Activated CD8-positive, alpha-beta memory T cell treated with anti-CD3 and anti-CD28 coated beads for 24 hours (primary cell): ENCODE data around the gene ZBTB49.
"Not testable (repeated sequence)": the region's sequence is repeated elsewhere in the genome, so short reads cannot be mapped to it uniquely, and the experiment has no call there.

ENCODE experiments used
- DNase-seq: peaks from one replicate; pipeline ENCODE4 v3.0.0-alpha.2; 2020

The ZBTB49 gene

GRCh38 chr4:4289941-4290850 is at the start of gene ZBTB49, which contains the start of gene LYAR:
Gene ZBTB49, plus strand, starts transcription at chr4:4290251. Its CDS starts 9,695 bp downstream, at chr4:4299946.
Gene LYAR, minus strand, starts transcription at chr4:4290154. Its CDS starts 6,412 bp downstream, at chr4:4283742.
- DNase-seq, result peak; percentile 99

GRCh38 chr4:4245172-4245571 is 44.9 kb upstream of the ZBTB49 start:
- DNase-seq, result no peak

- no peak for DNase-seq
Observed at GRCh38 chr4:4247696-4248028, 42.4 kb upstream of the ZBTB49 start.

DNA sequence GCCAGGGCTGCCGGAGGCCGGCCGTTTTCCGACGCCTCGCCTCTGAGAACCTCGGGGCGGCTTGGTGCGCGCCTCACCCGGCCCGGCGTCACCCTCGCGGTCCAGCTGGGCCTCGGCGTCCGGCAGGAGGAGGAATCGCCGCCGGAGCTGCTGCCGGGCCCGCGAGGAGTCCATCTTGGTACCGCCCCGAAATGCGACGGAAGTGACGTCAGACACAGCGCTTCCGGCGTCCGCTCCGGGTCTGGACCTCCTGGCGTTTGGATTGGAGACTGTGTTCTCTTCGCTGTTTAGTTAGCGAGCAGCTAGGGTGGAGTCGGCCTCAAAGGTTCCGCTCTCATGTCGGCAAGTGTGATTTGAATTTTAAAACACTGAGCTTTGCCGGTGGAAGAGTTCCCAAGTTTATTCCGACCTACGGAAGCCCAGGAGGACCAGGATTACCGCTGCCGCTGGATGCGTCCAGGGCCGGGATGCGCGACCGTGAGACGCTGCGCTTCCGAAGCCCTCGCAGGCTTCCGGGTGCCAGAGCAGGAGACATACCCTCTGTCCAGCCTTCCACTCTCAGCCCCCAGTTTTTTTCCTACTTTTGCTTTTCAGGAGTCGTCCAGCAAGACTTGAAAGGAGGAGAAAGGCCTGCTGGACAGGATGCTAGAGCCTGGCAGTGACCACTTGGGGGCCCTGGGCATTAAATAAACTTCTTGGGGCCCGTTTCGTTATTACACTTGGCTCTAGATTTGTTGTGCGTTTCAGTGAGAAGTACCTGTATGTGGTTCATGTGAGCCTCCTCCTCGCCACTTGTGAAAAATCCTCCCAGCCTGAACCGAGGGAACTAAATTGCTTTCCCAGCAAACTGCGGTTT is 41.8 kb upstream of the ZBTB49 start, which contains the start of gene TMEM128:
TMEM128 (minus strand) TSS at position 195 of the 856 bp plus-strand sequence; CDS start at position 174, 21 bp downstream.
- peak; percentile 96 for DNase-seq

GRCh38 chr4:4248885-4249203 is 41.2 kb upstream of the ZBTB49 start:
- no peak for DNase-seq

DNA sequence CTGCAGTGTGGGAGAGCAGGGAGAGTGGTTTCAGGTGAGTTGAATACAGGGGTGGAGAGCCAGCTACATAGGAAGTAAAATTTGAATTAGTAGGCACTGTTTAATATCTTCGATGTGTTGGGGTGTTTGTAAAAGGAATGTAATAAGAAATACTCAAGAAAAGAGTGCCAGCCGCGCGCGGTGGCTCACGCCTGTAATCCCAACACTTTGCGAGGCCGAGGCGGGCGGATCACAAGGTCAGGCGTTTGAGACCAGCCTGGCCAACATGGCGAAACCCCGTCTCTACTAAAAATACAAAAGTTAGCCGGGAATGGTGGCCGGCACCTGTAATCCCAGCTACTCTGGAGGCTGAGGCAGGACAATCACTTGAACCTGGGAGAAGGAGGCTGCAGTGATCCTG is 40.7 kb upstream of the ZBTB49 start:
- DNase-seq, result not testable (repeated sequence)

GRCh38 chr4:4249866-4250265 is 40.2 kb upstream of the ZBTB49 start:
- no peak for DNase-seq

GRCh38 chr4:4254199-4254598 is 35.9 kb upstream of the ZBTB49 start:
- no peak for DNase-seq

DNA sequence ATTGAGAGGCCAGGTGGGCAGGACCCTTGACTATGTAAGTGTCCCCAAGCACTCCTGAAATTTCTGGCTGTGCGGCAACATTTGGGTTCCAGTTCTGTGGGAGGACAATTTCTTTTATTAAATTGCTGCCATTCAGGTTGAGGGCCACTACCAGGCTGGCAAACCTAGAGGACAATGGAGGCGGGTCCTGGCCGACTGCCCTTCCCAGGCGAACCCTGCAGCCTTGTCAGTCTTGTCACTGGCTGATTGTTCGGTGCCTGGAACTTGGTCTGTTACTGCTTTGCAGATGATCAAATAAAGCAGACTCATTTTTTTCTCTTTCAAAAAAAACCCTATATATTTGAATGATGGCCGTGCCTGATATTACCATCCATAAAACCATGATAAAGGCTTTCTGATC is 35.4 kb upstream of the ZBTB49 start:
- DNase-seq, result no peak

DNA sequence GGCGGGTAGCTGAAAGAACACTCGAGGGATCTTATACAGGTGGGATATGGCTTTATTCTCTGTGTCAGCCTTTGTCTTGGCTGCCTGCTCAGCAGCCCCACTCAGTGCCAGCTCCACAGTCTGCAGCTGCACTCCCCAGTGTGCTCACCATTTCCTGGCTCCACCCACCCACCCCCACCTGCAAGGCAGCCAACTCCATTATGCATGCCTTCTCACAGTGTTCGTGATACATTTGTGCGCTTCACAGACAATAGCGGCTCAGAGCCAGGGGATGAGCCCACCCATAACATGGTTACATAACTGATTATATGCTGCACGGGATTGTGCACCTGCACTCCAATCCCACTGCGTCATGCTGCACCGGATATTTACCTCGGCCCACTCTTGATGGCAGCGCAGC is 33.3 kb upstream of the ZBTB49 start:
- DNase-seq, result no peak

DNA sequence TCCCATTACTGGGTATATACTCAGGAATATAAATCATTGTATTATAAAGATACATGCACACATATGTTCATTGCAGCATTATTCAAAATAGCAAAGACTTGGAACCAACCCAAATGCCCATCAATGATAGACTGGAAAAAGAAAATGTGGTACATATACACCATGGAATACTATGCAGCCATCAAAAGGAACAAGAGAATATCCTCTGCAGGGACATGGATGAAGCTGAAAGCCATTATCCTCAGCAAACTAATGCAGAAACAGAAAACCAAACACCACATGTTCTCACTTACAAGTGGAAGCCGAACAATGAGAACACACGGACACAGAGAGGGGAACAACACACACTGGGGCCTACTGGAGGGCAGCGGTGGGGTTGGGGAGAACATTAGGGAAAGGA is 32.3 kb upstream of the ZBTB49 start:
- not testable (repeated sequence) for DNase-seq

GRCh38 chr4:4259484-4260100 is 30.5 kb upstream of the ZBTB49 start:
- no peak for DNase-seq

GRCh38 chr4:4260185-4260751 is 29.8 kb upstream of the ZBTB49 start:
- DNase-seq, result no peak

- DNase-seq, result no peak
Observed at GRCh38 chr4:4267981-4268380, 22.1 kb upstream of the ZBTB49 start.

DNA sequence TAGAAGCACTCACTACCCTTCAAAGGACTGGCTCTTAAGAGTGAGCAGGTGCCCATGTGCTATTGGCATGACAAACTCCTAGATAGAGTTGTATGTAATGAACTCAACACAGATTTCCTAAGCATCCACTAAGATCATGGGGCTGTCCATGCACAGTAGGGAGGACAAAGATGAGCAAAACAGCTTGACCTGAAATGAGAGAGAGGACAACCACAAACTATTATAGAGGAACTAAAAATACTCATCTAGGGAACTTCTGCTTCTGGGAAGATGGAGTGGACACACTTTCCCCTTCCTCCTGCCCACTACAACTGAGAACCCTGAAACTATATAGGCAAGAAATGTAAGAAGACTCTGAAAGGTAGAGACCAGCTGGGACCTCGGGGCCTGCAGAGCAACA is 21.3 kb upstream of the ZBTB49 start:
- DNase-seq, result no peak

GRCh38 chr4:4269331-4269731 is 20.7 kb upstream of the ZBTB49 start:
- no peak for DNase-seq

DNA sequence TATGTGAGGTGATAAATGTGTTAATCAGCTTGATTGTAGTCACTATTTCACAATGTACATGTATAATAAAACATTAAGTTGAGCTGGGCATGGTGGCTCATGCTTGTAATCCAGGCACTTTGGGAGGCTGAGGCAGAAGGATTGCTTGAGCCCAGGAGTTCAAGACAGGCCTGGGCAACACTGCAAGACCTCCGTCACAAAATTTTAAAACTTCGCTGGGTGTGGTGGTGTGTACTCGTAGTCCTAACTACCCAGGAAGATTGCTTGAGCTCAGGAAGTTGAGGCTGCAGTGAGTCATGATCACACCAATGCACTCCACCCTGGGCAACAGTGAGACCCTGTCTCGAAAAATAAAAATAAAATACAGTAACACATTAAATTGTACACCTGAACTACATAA is 20.2 kb upstream of the ZBTB49 start:
- no peak for DNase-seq

DNA sequence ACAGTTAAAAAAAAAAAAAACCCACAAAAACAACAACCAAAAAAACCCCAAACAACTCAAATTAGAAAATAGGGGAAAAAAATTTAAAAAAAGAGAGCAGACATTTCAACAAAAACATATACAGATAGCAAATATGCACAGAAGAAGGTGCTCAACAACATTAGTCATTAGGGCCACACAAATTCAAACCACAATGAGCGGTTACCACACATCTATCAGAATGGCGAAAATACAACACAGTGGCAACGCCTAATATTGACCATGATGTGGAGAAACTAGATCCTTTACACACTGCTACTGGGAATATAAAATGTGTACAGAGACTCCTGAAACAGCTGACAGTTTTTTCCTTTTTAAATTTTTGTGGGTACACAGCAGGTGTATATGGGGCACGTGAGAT is 19.5 kb upstream of the ZBTB49 start:
- no peak for DNase-seq

- DNase-seq, result no peak
Observed at GRCh38 chr4:4271912-4272311, 18.1 kb upstream of the ZBTB49 start.

GRCh38 chr4:4274226-4274625 is 15.8 kb upstream of the ZBTB49 start:
- DNase-seq, result no peak

DNA sequence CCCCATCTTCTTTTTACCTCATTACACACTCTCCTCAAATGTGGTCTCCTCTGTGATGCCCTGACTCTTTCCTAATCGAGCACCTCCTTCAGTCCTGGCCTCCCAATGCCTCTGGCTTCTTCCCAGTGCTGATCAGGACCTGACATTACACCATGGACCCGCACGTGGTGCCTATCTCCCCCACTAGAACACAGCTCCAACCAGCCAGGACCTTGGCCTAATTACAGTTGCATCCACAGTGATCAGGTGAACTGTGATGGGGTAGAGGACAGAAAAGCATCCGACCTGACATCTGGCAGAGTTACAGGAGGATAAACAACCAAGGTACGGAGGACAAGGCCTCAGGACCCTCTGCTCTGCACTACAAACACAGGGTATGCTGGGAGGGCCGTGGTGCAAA is 12.5 kb upstream of the ZBTB49 start:
- no peak for DNase-seq

- no peak for DNase-seq
Observed at GRCh38 chr4:4281787-4282186, 8.3 kb upstream of the ZBTB49 start.
